Right forelimb (tissue), 1 donor: ENCODE results near the gene SLC7A6OS.

ENCODE experiments used
- DNase-seq: peaks from one replicate; pipeline ENCODE4 v3.0.0-alpha.2; 2018

The SLC7A6OS gene

GRCh38 chr16:68249371-68249770 is 61.4 kb downstream of the SLC7A6OS start:
- no peak for DNase-seq
